Ecto neural progenitor cell (in vitro differentiated cells): ENCODE results near the gene SEMA6A.

Experiments
- DNase-seq: peaks from one replicate; pipeline ENCODE4 v3.0.0-alpha.2; 2018; ENCODE audit warnings: low spot score

The SEMA6A gene

DNA sequence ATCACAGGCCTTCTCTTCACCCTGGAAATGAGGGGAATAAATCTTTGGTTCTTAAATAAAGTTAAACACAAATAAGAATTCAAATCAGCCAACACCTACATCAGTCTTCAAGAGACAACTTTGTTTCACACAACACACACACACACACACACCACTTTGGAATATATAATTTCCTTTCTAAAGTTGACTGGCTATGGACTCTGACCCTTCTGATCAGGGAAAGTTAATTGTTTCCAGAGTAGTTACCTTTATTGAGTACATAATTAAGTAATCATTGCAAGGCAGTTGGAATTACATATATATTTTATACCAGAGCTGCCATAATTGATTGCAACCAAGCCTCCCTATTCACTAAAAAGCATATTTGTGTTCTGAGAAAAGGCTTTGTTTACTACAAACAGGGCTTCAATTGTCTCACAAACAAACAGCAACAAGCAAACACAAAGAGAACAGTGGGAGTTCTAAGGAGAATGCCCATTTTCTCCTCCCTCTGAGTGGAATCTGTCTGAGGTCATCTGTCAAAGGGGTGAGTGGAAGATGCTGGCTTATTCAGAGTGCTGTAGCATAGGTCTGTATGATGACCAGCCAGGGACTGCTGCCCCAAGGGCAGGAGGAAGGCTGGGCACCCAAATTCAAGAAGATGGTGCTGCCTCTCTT lies 136.6 kb downstream of the SEMA6A start:
- no peak for DNase-seq

DNA sequence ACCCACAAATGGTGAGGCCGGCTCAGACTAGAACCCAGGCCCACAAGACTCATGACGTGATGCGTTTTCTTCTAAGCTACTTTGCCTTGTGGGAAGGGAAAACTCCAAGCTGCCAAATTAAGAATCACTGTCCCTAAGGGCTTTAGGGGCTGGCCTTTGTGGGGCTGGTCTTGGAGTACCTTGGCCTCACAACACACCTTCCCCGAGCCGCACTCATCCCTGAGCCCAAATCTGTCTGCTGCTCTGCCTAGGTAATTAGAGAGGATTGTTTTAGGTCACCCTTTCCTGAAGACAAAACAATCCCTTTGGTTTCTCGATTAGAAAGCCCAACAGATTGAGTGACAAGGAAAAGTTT lies 137.3 kb downstream of the SEMA6A start:
- DNase-seq: no peak

GRCh38 chr5:116436674-116437350 lies 137.8 kb downstream of the SEMA6A start:
- DNase-seq: no peak

GRCh38 chr5:116428966-116429365 lies 145.7 kb downstream of the SEMA6A start:
- DNase-seq: no peak

- DNase-seq: no peak
Observed at GRCh38 chr5:116428413-116428812, 146.2 kb downstream of the SEMA6A start.

- no peak for DNase-seq
Observed at GRCh38 chr5:116424951-116425350, 149.7 kb downstream of the SEMA6A start.

DNA sequence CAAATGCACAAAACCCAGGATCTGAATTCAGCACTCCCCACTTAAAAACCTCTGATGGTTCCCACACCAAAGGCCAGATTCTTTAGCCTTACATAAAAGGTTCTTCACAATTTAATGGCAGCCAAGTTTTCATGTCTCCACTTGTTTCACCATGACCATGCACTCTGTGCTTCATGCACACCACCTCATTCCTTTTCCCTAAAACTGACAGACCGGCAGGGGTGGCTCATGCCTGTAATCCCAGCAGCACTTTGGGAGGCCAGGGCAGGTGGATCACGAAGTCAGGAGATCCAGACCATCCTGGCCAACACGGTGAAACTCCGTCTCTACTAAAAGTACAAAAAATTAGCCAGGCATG lies 150.4 kb downstream of the SEMA6A start:
- no peak for DNase-seq

GRCh38 chr5:116423587-116424257 lies 150.9 kb downstream of the SEMA6A start:
- DNase-seq: no peak

- DNase-seq: no peak
Observed at GRCh38 chr5:116423141-116423540, 151.5 kb downstream of the SEMA6A start.

- no peak for DNase-seq
Observed at GRCh38 chr5:116421080-116421629, 153.5 kb downstream of the SEMA6A start.

DNA sequence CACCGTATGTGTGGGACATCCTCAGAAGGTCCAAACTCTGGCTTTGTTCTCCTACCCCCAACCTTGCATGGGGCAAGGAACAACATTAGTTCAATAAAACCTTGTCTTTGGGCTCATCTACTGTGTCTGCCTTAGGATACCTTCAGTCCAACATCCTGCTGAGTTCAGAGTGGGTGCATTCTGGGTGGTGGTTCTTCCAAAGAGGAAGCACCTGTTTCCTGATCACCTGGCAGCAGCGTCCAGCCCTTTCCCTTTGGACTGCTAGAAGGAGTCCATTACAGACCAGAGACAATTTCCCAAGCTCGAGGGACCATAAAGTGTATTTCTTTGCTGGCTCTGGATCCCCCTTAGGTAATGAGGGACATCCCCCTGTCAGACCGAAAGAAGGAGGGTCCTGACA lies 154.1 kb downstream of the SEMA6A start:
- DNase-seq: no peak

GRCh38 chr5:116419258-116419657 lies 155.4 kb downstream of the SEMA6A start:
- DNase-seq: no peak

DNA sequence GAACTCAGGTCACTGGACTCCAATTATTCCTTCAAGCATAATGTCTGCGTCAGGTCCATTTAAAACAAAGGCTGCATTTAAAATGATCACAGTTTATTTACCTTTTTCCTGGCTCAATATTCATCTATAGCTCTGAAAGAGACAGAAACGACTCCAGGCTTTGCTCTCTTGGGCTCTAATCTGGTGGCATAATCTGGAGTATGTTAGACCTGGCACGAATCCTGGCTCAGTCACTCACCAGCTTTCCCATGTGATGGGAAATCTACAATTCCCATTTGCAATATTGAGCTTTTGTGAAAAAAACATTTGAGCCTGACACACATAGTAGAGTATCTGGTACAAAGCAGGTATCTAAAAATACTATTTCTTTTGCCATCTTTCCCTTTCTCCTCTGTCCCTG lies 155.8 kb downstream of the SEMA6A start:
- no peak for DNase-seq

- no peak for DNase-seq
Observed at GRCh38 chr5:116418016-116418415, 156.6 kb downstream of the SEMA6A start.

DNA sequence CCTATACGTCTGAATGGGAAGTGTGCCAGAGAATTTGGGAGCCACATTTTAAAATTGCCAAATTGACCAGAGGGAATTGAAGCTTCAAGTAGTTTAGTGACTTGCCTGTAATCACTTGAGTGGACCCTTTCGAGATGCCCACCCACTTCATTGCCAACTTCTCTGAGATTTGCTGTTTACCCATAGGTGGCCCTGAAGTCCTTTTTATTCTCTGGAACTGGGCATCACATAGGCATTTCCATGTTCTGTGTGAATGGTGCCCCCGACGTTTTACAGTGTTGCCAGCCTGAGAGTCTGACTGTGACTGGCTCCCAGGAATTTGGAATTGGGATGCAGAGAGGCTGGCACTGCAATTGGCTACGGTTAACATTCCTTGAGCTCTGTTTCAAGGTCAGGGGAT lies 158.6 kb downstream of the SEMA6A start:
- no peak for DNase-seq

- no peak for DNase-seq
Observed at GRCh38 chr5:116415182-116415581, 159.4 kb downstream of the SEMA6A start.

DNA sequence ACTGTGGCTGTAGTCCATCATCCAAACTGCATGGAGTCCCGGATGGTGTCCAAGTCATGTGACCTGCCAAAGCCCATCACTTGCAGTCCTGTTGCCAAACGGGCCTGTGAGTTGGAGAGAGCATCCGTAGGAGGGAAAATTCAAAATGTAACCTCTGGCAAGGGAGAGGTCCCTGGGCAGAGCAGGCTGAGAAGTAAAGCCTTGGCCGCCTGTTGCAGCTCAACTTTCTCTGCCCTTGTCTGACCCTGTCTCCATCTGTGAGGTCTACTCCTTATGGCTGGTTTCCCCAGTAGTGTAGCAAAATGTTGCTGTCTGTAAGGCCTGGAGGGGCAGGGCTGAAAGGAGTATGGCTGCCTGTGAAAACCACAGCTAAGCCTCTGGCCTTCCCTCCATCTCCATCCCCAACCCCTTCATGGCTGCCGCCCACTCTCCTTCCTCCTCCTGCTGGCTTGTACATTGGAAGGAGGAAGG lies 163.5 kb downstream of the SEMA6A start:
- DNase-seq: no peak

GRCh38 chr5:116410336-116410890 lies 164.2 kb downstream of the SEMA6A start:
- DNase-seq: no peak

DNA sequence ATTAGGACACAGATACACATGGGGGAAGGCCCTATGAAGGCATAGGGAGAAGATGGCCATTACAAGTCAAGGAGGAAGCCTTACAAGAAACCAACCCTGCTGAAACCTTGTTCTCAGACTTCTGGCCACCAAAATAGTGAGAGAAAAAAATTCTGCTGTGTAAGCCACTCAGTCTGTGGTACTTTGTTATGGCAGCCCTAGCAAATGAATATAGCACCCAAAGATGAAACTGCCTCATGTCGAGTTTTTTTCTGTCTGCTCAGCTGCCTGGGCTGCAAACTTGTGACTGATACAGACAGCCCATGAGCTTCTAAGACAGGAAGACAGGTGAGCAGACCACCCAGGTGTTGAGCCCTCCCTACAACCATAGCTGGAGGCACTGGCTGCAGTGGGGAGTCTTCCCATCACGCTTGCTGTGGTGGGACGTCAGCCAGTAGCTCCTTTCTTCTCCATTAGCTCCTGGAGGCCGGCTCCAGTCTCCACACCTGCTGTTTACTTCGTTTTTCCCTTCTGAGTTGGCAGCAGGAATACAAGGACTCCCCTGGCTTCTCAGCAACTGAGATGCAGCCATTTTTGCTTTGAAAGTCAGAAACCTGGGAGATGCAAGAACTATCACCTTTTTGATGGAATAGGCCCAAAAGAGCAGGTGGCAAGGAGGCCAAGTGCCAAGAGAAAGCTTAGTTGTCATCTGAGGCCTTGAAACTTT lies 164.9 kb downstream of the SEMA6A start:
- DNase-seq: no peak

- DNase-seq: no peak
Observed at GRCh38 chr5:116406306-116407041, 168.1 kb downstream of the SEMA6A start.

DNA sequence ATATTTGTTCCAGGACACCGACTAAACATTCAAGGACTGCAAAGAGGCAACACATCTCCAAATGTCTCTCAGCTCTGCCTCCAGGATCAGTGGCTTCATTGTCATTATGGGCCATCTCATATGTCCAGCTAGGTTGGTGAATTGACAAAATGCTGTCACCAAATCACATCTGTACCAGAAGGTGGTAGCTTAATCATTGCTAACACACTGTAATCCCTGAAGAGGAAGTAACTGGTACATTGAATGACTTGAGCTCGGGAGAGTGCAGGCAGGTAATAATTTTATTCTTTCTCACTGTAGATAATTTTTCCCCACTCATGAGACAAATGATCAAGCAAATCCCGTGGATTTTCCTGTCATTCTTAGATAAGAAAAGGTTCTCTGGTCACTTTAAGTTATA lies 169.8 kb downstream of the SEMA6A start:
- DNase-seq: no peak

- no peak for DNase-seq
Observed at GRCh38 chr5:116404016-116404415, 170.6 kb downstream of the SEMA6A start.
